ENCODE results near the gene IL25.
"Not testable (repeated sequence)": the region's sequence is repeated elsewhere in the genome, so short reads cannot be mapped to it uniquely, and the experiment has no call there.

IL25 gene

GRCh38 chr14:23372509-23372908 is at the start of gene IL25:
Gene IL25 (plus strand): TSS chr14:23372809.
- no peak within 1 kb of the TSS for H3K4me3 ChIP-seq (ENCODE audit: low read depth, low read length)
- no peak for DNase-seq (ENCODE audit: low read depth, low spot score)
- no peak for TF ChIP-seq CTCF (IDR thresholded peaks at IDR 0.05; ENCODE audit: low read depth, low read length)
- in situ Hi-C loops (cut with HindIII; ENCODE audit: low sequenced_read_pairs): no loop called here

- TF ChIP-seq CTCF (IDR thresholded peaks at IDR 0.05; ENCODE audit: low read depth, low read length): no peak
- H3K4me3 ChIP-seq (ENCODE audit: low read depth, low read length): no peak overlapping the region
- DNase-seq (ENCODE audit: low read depth, low spot score): no peak
- in situ Hi-C loops (cut with HindIII; ENCODE audit: low sequenced_read_pairs): no loop called here
Observed at GRCh38 chr14:23323838-23324454, 48.7 kb upstream of the IL25 start.

- TF ChIP-seq CTCF (IDR thresholded peaks at IDR 0.05; ENCODE audit: low read depth, low read length): no peak
- no peak overlapping the region for H3K4me3 ChIP-seq (ENCODE audit: low read depth, low read length)
- DNase-seq (ENCODE audit: low read depth, low spot score): no peak
- in situ Hi-C loops (cut with HindIII; ENCODE audit: low sequenced_read_pairs): no loop called here
Observed at GRCh38 chr14:23324455-23324846, 48.2 kb upstream of the IL25 start.

GRCh38 chr14:23324993-23325392 is 47.6 kb upstream of the IL25 start:
- no peak overlapping the region for H3K4me3 ChIP-seq (ENCODE audit: low read depth, low read length)
- in situ Hi-C loops (cut with HindIII; ENCODE audit: low sequenced_read_pairs): no loop called here
- TF ChIP-seq CTCF (IDR thresholded peaks at IDR 0.05; ENCODE audit: low read depth, low read length): no peak
- DNase-seq (ENCODE audit: low read depth, low spot score): no peak

- in situ Hi-C loops (cut with HindIII; ENCODE audit: low sequenced_read_pairs); H3K4me3 ChIP-seq (ENCODE audit: low read depth, low read length); DNase-seq (ENCODE audit: low read depth, low spot score): not testable (repeated sequence)
Observed at GRCh38 chr14:23325746-23326145, 46.9 kb upstream of the IL25 start.

GRCh38 chr14:23326491-23327332 is 45.9 kb upstream of the IL25 start:
- TF ChIP-seq CTCF (IDR thresholded peaks at IDR 0.05; ENCODE audit: low read depth, low read length): no peak
- H3K4me3 ChIP-seq (ENCODE audit: low read depth, low read length): no peak overlapping the region
- no peak for DNase-seq (ENCODE audit: low read depth, low spot score)
- in situ Hi-C loops (cut with HindIII; ENCODE audit: low sequenced_read_pairs): no loop called here

Data from astrocyte of the spinal cord (primary cell).